Measurements from ENCODE around the gene IFT20.

IFT20 gene

GRCh38 chr17:28327031-28327607 lies 8.2 kb downstream of the IFT20 start:
- no peak for TF ChIP-seq CTCF (IDR thresholded peaks at IDR 0.05)
- no peaks in the 10 kb centered on the region for H3K9me3 ChIP-seq (ENCODE audit: control insufficient read depth, low read length)
- H3K27ac ChIP-seq: no peak overlapping the region
- H3K4me2 ChIP-seq (ENCODE audit: low read length): no peak overlapping the region
- H3K36me3 ChIP-seq (ENCODE audit: control insufficient read depth, insufficient read depth, low read length): no peaks in the 10 kb centered on the region
- H3K27me3 ChIP-seq (ENCODE audit: control insufficient read depth, insufficient read depth, low read length): no peaks in the 10 kb centered on the region
- no peaks in the 10 kb centered on the region for H3K4me1 ChIP-seq
- H3K79me2 ChIP-seq: no peaks in the 10 kb centered on the region
- H3K9ac ChIP-seq: no peak overlapping the region
- no peak overlapping the region for H2AFZ ChIP-seq
- H3K4me3 ChIP-seq (ENCODE audit: low read depth, low read length): no peak overlapping the region

GRCh38 chr17:28326114-28326513 lies 9.2 kb downstream of the IFT20 start:
- Histone ChIP-seq H3K9ac (no peak overlapping the region), H3K4me2 (ENCODE audit: low read length) (no peak overlapping the region), H3K27ac (no peak overlapping the region), H3K4me1 (no peaks in the 10 kb centered on the region), H3K4me3 (ENCODE audit: low read depth, low read length) (no peak overlapping the region), H3K36me3 (ENCODE audit: control insufficient read depth, insufficient read depth, low read length) (no peaks in the 10 kb centered on the region), H3K9me3 (ENCODE audit: control insufficient read depth, low read length) (no peaks in the 10 kb centered on the region), H3K27me3 (ENCODE audit: control insufficient read depth, insufficient read depth, low read length) (no peaks in the 10 kb centered on the region), H3K79me2 (no peaks in the 10 kb centered on the region), H2AFZ (no peak overlapping the region)
- TF ChIP-seq CTCF (IDR thresholded peaks at IDR 0.05): no peak

GRCh38 chr17:28325211-28325610 lies 10.1 kb downstream of the IFT20 start:
- H2AFZ ChIP-seq: no peak overlapping the region
- no peaks in the 10 kb centered on the region for H3K4me1 ChIP-seq
- H3K9ac ChIP-seq: no peak overlapping the region
- H3K9me3 ChIP-seq (ENCODE audit: control insufficient read depth, low read length): no peaks in the 10 kb centered on the region
- no peak for TF ChIP-seq CTCF (IDR thresholded peaks at IDR 0.05)
- no peak overlapping the region for H3K4me2 ChIP-seq (ENCODE audit: low read length)
- H3K27me3 ChIP-seq (ENCODE audit: control insufficient read depth, insufficient read depth, low read length): no peaks in the 10 kb centered on the region
- H3K36me3 ChIP-seq (ENCODE audit: control insufficient read depth, insufficient read depth, low read length): no peaks in the 10 kb centered on the region
- H3K27ac ChIP-seq: no peak overlapping the region
- H3K79me2 ChIP-seq: no peaks in the 10 kb centered on the region
- H3K4me3 ChIP-seq (ENCODE audit: low read depth, low read length): no peak overlapping the region

- H2AFZ ChIP-seq: no peak overlapping the region
- H3K4me2 ChIP-seq (ENCODE audit: low read length): no peak overlapping the region
- H3K9ac ChIP-seq: no peak overlapping the region
- H3K4me1 ChIP-seq: no peaks in the 10 kb centered on the region
- no peaks in the 10 kb centered on the region for H3K79me2 ChIP-seq
- no peak for TF ChIP-seq CTCF (IDR thresholded peaks at IDR 0.05)
- no peak overlapping the region for H3K27ac ChIP-seq
- H3K36me3 ChIP-seq (ENCODE audit: control insufficient read depth, insufficient read depth, low read length): no peaks in the 10 kb centered on the region
- H3K27me3 ChIP-seq (ENCODE audit: control insufficient read depth, insufficient read depth, low read length): no peaks in the 10 kb centered on the region
- no peak overlapping the region for H3K4me3 ChIP-seq (ENCODE audit: low read depth, low read length)
- no peaks in the 10 kb centered on the region for H3K9me3 ChIP-seq (ENCODE audit: control insufficient read depth, low read length)
Measured at GRCh38 chr17:28324781-28325180, 10.5 kb downstream of the IFT20 start.

GRCh38 chr17:28324267-28324745 lies 11.0 kb downstream of the IFT20 start:
- Histone ChIP-seq H3K9ac (no peak overlapping the region), H3K36me3 (ENCODE audit: control insufficient read depth, insufficient read depth, low read length) (no peaks in the 10 kb centered on the region)

More at GRCh38 chr17:28324267-28324745, 11.0 kb downstream of the IFT20 start:
- no peak for TF ChIP-seq CTCF (IDR thresholded peaks at IDR 0.05)
- Histone ChIP-seq H3K4me1 (no peaks in the 10 kb centered on the region), H3K27ac (no peak overlapping the region), H3K4me3 (ENCODE audit: low read depth, low read length) (no peak overlapping the region), H3K9me3 (ENCODE audit: control insufficient read depth, low read length) (no peaks in the 10 kb centered on the region), H3K4me2 (ENCODE audit: low read length) (no peak overlapping the region), H3K27me3 (ENCODE audit: control insufficient read depth, insufficient read depth, low read length) (no peaks in the 10 kb centered on the region), H2AFZ (no peak overlapping the region), H3K79me2 (no peaks in the 10 kb centered on the region)
